Endometrial microvascular endothelial cells (primary cell): ENCODE data around the gene STXBP6. TPM values are rescaled to one million over a fixed set of nuclear protein-coding genes. Genes with fewer than 3 reads are reported as not detected.

ENCODE experiments used
- in situ Hi-C: cut with HindIII; loops from 2 replicates; pipeline ENCODE4 v1.10.0; 2017; ENCODE audit warnings: low sequenced_read_pairs, low pct_unique_long_range_greater_than_20kb; ENCODE audit errors: inconsistent ontology term
- total RNA-seq: library from RNA; depleted of rRNA; stranded (reverse); fragments of >200 nt; gene quantifications from one replicate; pipeline ENCODE4 v1.2.3, GENCODE V29; 2015; ENCODE audit errors: inconsistent ontology term

The STXBP6 gene
- total RNA-seq, 1 donor from 2014 or later: not detected

- in situ Hi-C loops: no loop called here
Observed at GRCh38 chr14:24909523-24910302, 140.2 kb downstream of the STXBP6 start.

- in situ Hi-C loops: no loop called here
Observed at GRCh38 chr14:24908592-24909236, 141.2 kb downstream of the STXBP6 start.

- in situ Hi-C loops: no loop called here
Observed at GRCh38 chr14:24904533-24904932, 145.4 kb downstream of the STXBP6 start.

- in situ Hi-C loops: no loop called here
Observed at GRCh38 chr14:24903337-24903736, 146.6 kb downstream of the STXBP6 start.

- in situ Hi-C loops: no loop called here
Observed at GRCh38 chr14:24900269-24901100, 149.5 kb downstream of the STXBP6 start.

GRCh38 chr14:24897793-24898192, 152.2 kb downstream of the STXBP6 start:
- in situ Hi-C loops: no loop called here

GRCh38 chr14:24895622-24896021, 154.3 kb downstream of the STXBP6 start:
- in situ Hi-C loops: no loop called here

GRCh38 chr14:24895243-24895583, 154.7 kb downstream of the STXBP6 start:
- in situ Hi-C loops: no loop called here

GRCh38 chr14:24894583-24895242, 155.2 kb downstream of the STXBP6 start:
- in situ Hi-C loops: no loop called here

- in situ Hi-C loops: no loop called here
Observed at GRCh38 chr14:24892497-24893051, 157.4 kb downstream of the STXBP6 start.

GRCh38 chr14:24891987-24892496, 157.9 kb downstream of the STXBP6 start:
- in situ Hi-C loops: no loop called here

- in situ Hi-C loops: no loop called here
Observed at GRCh38 chr14:24890716-24891115, 159.2 kb downstream of the STXBP6 start.

GRCh38 chr14:24889843-24890242, 160.1 kb downstream of the STXBP6 start:
- in situ Hi-C loops: no loop called here

- in situ Hi-C loops: no loop called here
Observed at GRCh38 chr14:24888532-24888931, 161.4 kb downstream of the STXBP6 start.

GRCh38 chr14:24887623-24888304, 162.2 kb downstream of the STXBP6 start:
- in situ Hi-C loops: no loop called here

- in situ Hi-C loops: no loop called here
Observed at GRCh38 chr14:24885410-24885913, 164.5 kb downstream of the STXBP6 start.

- in situ Hi-C loops: no loop called here
Observed at GRCh38 chr14:24883576-24883975, 166.4 kb downstream of the STXBP6 start.
